ENCODE results near the gene MACROD2. TPM values are rescaled to one million over a fixed set of nuclear protein-coding genes. Genes with fewer than 3 reads are reported as not detected.

The MACROD2 gene
- total RNA-seq, 1 experiment from 2014 or later = 1.6 TPM

DNA sequence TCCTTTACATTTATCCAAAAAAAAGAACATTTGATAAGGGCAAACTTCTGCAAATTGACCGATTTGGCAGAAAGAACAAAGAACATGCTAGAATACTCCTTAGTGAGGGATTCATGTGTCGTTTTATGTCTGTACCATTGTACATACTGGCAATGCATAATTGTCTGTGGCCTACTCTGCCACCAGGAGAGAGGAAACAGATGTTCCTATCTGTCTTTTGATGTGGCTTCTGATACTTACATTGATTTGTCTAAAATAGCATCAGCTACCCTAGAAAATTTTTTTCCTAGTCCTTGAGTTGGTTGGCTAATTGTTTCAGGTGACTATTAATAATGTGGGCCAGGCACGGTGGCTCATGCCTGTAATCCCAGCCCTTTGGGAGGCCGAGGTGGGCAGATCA lies 1923.8 kb downstream of the MACROD2 start:
- no peak overlapping the region for H2AK5ac ChIP-seq (ENCODE audit: insufficient read length, low read length)

More for the DNA sequence above, 1923.8 kb downstream of the MACROD2 start:
- H3K23ac ChIP-seq (ENCODE audit: insufficient read length, low read depth, low read length) = no peak overlapping the region
- H4K8ac ChIP-seq (replicated peaks; ENCODE audit: insufficient read length, low read depth, low read length) = no peak overlapping the region
- H3K18ac ChIP-seq (ENCODE audit: insufficient read length, low read depth, low read length) = no peak overlapping the region
- DNase-seq = no peak
- no peak overlapping the region for H3K9ac ChIP-seq (ENCODE audit: extremely low read depth, insufficient read length, low read length)
- Mint-ChIP-seq H3K36me3 (ENCODE audit: insufficient read depth in 1 of 3, low read depth in 3 of 3) (no peaks in the 10 kb centered on the region), H3K9me3 (no peaks in the 10 kb centered on the region), H3K27me3 (ENCODE audit: low read depth) (no peaks in the 10 kb centered on the region), H3K4me3 (no peak overlapping the region), H3K27ac (no peak overlapping the region), H3K4me1 (peaks cover 14 to 18% of the 10 kb centered on the region in 2 experiments; a peak in 3 of 4 replicates)
- no peak overlapping the region for H2AFZ ChIP-seq (ENCODE audit: low read length)
- H3K27me3 ChIP-seq (ENCODE audit: insufficient read depth, low read length) = no peaks in the 10 kb centered on the region
- H4K20me1 ChIP-seq (ENCODE audit: control insufficient read depth, insufficient read depth, insufficient read length) = no peaks in the 10 kb centered on the region
- no peaks in the 10 kb centered on the region for H3K23me2 ChIP-seq (ENCODE audit: insufficient read length, low read depth, low read length, poor library complexity, severe bottlenecking)
- no peak overlapping the region for H3T11ph ChIP-seq (ENCODE audit: low read length)
- TF ChIP-seq, protein P1, sequence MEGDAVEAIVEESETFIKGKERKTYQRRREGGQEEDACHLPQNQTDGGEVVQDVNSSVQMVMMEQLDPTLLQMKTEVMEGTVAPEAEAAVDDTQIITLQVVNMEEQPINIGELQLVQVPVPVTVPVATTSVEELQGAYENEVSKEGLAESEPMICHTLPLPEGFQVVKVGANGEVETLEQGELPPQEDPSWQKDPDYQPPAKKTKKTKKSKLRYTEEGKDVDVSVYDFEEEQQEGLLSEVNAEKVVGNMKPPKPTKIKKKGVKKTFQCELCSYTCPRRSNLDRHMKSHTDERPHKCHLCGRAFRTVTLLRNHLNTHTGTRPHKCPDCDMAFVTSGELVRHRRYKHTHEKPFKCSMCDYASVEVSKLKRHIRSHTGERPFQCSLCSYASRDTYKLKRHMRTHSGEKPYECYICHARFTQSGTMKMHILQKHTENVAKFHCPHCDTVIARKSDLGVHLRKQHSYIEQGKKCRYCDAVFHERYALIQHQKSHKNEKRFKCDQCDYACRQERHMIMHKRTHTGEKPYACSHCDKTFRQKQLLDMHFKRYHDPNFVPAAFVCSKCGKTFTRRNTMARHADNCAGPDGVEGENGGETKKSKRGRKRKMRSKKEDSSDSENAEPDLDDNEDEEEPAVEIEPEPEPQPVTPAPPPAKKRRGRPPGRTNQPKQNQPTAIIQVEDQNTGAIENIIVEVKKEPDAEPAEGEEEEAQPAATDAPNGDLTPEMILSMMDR (conservative IDR thresholded peaks at IDR 0.05) = no peak
- H3K79me1 ChIP-seq (ENCODE audit: insufficient read depth, low read depth, low read length, poor library complexity, severe bottlenecking) = no peaks in the 10 kb centered on the region
- H3K4ac ChIP-seq (ENCODE audit: low read depth, low read length) = no peak overlapping the region
- no peaks in the 10 kb centered on the region for H3K9me3 ChIP-seq (ENCODE audit: control insufficient read depth, low read depth, low read length)
- whole genome bisulfite sequencing (ENCODE audit: extremely low coverage, insufficient read length, low lambda C conversion rate) = no CpG with 5 or more reads among the region's 4 CpGs
- H3K4me2 ChIP-seq (ENCODE audit: insufficient read depth, insufficient read length, low read length) = no peak overlapping the region
- no peak overlapping the region for H3K27ac ChIP-seq (ENCODE audit: insufficient read length, low read depth, low read length)
- H2BK15ac ChIP-seq (ENCODE audit: low read depth, low read length) = no peak overlapping the region
- H3K14ac ChIP-seq (ENCODE audit: insufficient read depth, low read length) = no peak overlapping the region
- no peak overlapping the region for H2BK5ac ChIP-seq (ENCODE audit: insufficient read length, low read length)
- H2BK20ac ChIP-seq (ENCODE audit: low read depth, low read length, poor library complexity, severe bottlenecking) = no peak overlapping the region
- no peaks in the 10 kb centered on the region for H3K79me2 ChIP-seq (ENCODE audit: insufficient read depth, low read length)
- H2BK12ac ChIP-seq (ENCODE audit: insufficient read length, low read depth, low read length) = no peak overlapping the region
- H4K91ac ChIP-seq (ENCODE audit: insufficient read length, low read depth, low read length) = no peak overlapping the region
- no peak overlapping the region for H4K5ac ChIP-seq (ENCODE audit: insufficient read length, low read depth, low read length)
- H2BK120ac ChIP-seq (ENCODE audit: low read depth, low read length, poor library complexity, severe bottlenecking) = no peak overlapping the region
- H3K56ac ChIP-seq (ENCODE audit: insufficient read length, low read depth, low read length) = no peak overlapping the region
- H3K4me1 ChIP-seq (ENCODE audit: insufficient read depth, low read length) = peaks cover 1% of the 10 kb centered on the region; the same call in 1 of the 2 replicates

Measured in H9 (cell line).